GM19395 (cell line): ENCODE measurements around the gene TBC1D5.
"Not testable (repeated sequence)": the region's sequence is repeated elsewhere in the genome, so short reads cannot be mapped to it uniquely, and the experiment has no call there.

ENCODE experiments used
- ATAC-seq: cut with Tn5 transposase; IDR thresholded peaks from one replicate; pipeline ENCODE4 v1.9.1; 2021; ENCODE audit warnings: mild to moderate bottlenecking, moderate library complexity; ENCODE audit not compliant: unreplicated experiment

The TBC1D5 gene

DNA sequence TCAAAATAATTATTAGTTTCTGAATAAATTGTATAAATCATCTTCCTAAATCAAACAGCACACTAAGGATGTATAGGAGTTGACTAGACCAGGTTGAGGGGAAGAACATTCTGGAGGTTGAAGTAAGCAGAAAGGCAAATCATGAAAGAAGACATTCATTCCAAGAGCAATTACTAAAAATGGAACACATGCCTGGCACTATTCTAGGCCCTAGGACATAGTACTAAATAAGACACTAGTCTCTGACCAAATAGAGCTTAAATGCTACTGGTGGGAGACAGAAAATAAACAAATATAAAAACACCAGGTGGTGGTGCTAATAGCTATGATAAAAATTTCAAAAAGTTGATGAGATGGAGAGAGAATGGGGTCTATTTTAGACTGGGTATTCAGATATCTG, 190.1 kb downstream of the TBC1D5 start:
- ATAC-seq = no peak

DNA sequence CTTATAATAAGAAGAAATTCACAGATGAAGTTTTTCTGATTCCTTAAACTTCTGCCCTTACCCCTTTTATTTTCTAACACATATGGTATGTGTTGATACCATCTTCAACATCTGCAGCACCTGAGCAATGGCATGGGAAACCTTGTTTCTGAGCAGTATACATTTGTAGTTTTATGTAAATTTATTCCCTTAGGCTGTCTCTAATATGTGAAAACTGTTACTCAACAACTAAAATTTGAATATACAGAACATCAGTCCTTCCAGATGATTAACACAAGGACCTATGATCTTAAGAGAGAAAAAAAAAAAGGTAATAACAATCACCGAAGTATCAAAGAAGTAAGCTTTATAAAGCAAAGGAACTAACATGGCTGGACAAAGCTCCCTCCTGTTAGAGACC, 190.5 kb downstream of the TBC1D5 start:
- ATAC-seq = no peak

DNA sequence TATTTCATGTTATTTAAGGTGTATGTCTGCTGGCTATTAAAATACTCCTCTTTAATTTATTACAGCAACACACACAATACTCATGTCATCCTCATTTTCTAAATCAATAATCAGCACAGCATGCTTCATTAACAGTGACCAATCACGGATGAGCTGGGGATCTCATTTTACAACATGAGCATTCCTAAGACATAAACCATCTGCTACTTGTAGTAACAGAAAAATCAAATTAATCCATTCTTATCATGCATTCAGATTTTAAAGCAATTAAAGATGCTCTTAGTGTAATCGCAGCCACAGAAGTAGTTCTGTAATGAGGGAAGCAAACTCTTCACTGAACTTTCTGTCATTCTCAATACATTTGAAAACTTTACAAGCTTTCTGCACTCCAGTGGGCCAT, 191.1 kb downstream of the TBC1D5 start:
- no peak for ATAC-seq

DNA sequence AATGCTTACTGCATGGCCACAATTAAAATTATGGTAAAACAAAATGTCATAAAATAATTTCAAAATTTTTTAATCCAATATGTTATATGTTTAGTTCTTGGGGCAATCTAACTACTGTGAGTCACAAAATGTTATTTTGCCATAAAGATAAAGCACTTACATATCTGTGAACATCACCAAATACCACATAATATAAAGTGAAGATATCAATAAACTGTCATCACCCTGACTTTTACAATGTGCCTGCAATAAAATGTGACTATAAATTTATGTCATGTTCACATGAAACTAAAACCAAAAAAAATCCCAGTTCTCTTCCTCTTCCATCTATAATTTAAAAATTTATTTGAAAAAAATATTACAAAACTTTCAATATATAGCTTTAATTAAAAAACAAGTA, 191.8 kb downstream of the TBC1D5 start:
- ATAC-seq = no peak

DNA sequence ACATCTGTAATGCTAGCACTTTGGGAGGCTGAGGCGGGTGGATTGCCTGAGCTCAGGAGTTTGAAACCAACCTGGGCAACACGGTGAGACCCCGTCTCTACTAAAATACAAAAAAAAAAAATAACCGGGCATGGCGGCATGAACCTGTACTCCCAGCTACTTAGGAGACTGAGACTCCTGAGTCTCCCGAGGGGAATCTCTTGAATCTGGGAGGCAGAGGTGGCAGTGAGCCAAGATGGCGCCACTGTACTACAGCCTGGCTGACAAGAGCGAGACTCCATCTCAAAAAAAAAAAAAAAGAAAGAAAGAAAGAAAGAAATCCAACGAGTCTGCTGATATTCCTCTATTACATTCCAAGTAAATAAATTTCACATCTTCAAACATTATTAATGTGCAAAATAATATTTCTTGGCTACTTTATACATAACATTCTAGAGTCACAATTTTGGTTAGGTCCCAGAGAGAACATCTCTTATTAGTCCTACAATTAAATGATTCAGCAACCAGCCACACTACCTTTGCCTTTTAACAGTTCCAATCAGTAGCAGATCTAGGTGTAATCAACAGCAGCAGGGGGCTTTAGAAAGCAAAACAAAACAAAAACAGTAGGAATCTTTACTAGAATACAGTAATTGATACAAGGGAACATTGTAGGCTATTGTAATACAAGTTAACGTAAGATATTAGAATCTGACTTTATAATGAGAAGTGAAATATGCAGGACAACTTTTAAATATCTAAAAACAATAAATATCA, 195.8 kb downstream of the TBC1D5 start:
- no peak for ATAC-seq

DNA sequence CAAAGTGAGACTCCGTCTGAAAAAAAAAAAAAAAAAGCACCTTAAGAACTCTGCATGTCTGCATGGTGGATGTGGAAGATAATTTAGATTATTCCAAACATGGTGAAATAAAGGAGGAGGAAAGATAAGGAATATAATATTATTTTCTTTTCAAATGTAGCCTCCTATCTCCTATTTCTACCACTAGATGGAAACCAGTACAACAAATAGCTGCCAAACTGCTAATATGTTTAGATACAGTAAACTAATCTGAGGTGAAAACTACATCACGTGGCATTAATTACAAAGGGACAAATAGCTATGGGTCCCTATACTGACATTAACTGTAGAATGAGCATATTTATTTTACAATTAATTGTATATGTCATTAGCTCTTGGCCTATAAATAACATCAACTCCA, 197.8 kb downstream of the TBC1D5 start:
- ATAC-seq = no peak

DNA sequence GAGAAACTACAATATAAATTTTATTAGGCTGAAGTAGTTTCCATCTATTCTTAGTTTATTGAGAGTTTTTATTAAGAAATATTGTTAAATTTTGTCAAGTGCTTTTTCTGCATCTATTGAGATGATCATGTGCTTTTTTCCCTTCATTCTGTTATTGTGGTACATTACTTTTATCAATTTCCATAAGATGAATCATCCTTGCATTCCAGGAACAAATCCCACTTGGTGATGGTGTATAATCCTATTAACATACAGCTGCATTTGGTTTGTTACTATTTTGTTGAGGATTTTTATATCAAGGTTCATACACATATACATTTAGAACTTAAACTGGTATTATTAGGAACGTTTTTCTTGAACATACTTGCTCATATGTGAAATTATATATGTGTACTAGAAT, 199.8 kb downstream of the TBC1D5 start:
- no peak for ATAC-seq

DNA sequence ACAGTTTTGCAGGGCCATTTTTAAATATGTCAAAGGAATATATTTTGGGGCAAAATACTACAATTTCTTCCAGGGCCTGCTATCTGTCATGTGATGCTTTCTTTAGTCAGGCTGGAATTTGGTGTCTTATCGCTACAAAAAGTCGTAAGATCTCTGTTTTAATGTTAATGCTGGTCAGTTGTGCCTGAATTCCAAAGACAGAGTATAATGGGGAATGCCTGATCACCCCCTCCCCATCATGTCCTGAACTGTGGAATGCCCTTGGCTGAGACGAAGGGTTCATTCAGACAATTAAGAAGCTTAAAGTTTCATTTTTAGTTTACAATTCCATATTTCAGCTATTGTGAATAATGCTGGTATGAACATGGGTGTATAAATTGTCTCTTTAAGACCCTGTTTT, 203.0 kb downstream of the TBC1D5 start:
- ATAC-seq = no peak

DNA sequence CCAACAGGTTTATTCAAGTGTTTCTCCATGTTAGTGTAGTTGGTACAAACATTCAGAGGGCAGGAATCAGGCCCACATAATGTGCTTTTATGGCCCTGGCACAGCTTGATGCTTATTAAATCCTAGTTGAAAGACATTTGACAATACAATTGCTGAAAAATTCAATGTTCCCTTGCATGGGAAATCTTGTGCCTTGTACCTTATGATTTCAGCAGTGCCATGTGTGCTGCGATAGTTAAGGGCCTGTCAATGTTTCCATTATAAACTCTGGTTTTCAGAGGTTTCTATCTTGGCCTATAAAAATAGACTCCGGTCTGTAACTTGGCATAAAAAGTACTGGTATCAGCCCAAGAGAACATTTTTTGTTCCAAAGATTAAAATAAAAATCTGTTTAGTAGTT, 207.2 kb downstream of the TBC1D5 start:
- no peak for ATAC-seq

DNA sequence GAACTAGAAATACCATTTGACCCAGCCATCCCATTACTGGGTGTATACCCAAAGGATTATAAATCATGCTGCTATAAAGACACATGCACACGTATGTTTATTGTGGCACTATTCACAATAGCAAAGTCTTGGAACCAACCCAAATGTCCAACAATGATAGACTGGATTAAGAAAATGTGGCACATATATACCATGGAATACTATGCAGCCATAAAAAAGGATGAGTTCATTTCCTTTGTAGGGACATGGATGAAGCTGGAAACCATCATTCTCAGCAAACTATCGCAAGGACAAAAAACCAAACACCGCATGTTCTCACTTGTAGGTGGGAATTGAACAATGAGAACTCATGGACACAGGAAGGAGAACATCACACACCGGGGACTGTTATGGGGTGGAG, 210.0 kb downstream of the TBC1D5 start:
- not testable (repeated sequence) for ATAC-seq

DNA sequence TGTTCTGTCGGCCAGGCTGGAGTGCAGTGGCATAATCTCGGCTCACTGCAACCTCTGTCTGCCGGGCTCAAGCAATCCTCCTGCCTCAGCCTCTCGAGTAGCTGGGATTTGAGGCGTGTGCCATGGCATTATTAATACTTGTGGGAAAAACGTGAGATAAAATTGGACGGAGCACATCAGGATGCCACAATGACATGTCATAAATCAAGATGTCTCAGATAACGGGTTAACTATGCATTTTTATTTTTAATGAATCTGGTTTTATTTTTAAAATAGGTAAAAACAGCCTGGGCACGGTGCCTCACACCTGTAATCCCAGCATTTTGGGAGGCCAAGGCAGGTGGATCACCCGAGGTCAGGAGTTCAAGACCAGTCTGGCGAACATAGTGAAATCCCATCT, 212.8 kb downstream of the TBC1D5 start:
- ATAC-seq = no peak

DNA sequence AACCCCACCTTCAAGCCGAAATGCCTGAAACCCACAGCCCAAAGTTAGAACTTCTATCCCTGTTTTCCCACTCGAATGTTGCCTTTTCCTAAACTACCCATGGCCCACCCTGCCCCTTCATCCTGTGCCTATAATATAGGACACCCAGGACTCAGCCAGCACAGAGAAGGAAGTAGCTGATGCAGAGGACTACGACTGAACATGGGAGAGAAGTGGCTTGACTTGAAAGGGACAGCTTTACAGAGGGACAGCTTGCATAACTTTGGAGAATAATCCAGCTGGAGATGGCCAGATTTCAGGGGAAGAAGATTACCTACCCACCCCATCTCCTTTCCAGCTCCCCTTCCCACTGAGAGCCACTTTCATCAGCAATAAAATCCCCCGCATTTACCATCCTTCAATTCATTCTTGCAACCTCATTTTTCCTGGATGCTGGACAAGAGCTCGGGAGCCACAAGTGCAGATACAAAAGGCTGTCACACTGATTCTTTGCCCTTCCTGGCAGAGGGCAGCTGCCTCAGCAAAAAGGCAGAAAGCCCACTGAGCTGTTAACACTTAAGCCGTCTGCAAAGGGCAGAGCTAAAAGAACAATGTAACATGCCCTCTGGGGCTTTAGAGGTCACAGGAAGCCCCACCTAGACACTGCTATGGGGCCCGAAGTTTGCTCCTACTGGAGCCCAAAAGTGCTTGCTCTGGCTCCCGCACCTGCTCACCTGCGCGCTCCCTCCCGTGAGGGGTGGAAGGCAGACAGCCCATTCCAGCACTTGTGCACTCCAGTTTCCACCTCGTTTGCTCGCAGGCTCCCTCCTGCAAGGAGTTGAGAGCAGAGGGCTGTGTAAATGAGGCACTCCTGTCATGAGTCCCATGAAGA, 224.0 kb downstream of the TBC1D5 start:
- ATAC-seq = no peak

DNA sequence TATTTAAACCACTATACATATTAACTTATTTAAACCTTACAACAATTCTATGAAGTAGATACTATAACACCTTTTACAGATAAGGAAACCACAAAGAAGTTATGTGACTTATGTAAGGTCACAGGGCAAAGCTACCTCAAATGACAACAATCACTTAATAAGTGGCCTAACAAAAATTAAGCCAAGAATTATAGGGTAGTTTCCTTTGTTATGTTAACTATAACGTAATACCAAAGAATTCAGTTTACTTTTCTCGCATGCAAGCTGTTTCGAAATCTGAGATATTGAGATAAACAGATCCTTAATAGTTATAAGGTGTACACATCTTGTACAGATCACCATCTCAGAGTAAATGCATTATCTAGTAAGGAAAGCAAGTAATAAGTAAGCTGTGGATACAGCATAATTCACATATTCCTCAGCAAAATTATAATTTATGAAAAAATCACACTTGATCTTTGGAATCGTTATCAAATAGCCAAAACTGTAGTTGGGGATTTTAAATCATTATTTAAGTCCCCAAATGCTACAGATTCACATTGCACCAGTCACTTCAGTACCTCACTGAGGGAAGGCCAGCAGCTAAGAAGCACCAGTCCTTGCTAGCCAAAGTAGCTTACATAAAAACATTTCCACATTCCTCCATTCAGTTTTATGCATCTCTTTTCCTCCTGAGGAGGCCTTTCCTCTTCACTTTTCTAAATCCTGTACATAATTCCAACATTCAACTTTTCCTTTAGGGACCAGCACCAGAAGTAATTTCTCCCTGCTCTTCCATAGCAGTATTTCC, 226.8 kb downstream of the TBC1D5 start:
- ATAC-seq = no peak

DNA sequence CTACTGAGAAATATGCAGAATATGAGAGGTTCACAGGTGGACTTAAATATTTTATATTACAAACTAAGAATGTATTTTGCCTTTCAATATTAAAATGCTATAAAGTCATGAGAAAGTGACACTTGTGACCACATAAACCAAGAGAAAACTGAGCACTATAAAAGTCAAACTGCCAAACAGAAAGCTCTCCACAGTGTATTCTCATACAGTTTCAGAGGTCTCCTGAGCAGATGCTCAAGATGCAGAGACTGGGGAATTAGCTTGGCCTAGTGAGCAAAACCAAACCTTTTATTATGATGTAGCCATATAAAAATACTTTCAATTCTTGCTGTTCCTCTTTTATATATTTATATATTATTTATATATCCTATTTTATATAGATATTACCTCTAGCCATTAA, 227.8 kb downstream of the TBC1D5 start:
- ATAC-seq = no peak

DNA sequence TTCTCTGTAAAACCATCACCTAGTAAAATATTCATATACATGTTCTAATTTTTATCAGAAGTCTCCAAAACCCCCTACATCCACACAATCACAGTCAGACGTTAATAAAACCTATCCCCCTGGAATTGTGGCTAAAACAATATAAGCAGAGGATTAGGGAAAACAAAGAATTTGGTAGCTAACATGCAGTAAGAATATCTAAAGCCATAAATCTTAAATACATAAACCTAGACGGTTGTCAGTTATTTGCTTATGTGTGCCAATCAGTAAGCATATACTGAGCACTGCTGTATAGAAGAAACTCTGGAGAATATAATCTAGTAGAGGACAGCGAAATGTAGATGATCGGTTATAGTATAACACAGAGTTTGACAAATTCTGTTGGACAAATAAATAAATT, 232.2 kb downstream of the TBC1D5 start:
- ATAC-seq = no peak

DNA sequence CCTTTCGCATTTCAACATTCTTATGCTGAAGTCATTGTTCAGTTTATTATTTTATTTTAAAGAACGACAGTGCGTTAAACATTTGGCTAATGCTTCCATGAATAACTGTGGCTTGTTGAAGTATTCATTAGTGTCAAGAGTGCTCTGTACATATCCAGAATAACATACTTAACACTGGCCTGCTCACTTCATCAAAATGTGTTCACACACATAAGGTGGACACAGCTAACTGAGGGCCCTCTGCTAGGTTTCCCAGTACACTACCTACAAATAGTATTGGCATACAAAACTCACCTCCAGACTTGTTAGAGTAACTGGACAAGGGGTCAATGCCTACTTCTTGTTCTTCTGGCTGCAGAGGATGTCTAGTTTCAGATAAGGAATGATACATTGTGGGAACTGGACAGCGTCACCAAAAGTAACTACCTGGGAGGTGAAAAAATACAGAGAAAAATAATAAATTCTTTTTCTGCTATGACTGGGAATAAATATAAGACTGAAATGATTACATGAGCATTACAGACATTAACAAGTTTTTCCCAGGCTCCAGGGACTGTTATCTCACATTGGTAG, 234.2 kb downstream of the TBC1D5 start:
- ATAC-seq = no peak

DNA sequence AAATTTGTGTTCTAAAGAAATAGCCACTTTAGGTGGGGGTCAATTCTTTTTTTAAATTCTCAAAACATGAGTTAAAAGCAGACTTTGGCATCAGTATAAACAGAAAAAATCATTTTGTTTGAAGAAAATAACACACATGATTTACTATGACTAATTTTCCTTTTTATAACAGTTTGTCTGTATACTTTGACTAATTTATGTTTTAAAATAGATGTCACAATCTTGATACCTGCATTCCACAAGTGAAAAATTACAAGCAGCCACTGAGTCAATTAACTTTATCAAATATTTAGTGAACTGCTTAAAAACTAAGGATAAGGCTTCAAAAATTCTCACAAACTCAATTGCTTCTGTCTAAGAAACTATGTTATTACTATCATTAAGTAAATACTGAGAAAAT, 235.0 kb downstream of the TBC1D5 start:
- no peak for ATAC-seq

DNA sequence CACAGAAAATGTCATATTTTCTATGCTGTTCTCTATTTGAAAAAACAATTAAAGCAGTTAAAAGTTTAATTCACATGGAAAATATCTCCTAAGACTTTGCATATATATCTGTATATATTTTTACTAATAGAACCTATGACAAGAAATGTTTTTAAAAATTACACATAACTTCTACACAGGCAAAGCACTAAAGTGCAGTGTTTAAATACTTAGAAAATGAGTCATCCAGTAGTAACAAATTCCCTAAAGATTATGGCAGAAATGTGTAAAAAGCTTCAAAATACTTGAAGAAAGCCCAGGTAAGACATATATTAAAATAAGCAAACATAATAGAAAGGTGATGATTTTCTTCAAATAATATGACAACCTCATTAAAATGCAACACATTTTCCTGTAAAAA, 236.6 kb downstream of the TBC1D5 start:
- ATAC-seq = no peak

DNA sequence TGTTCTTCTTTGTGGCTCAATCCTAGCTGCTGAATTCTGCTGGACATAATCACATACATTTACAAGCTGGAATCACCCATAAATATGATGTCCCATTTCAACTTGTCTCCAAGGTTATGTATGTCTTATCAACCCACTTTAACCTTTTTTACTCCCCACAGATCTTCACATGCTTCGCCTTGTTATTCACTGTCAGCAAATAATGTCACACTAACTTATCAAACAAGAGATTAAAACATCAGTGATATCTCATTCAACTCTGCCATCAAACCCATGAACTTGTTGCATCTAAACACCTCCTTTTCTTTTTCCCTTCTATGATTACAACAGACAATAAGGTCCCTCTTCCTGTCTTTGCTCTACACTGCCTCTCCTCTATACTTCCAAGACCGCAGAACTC, 240.7 kb downstream of the TBC1D5 start:
- no peak for ATAC-seq

DNA sequence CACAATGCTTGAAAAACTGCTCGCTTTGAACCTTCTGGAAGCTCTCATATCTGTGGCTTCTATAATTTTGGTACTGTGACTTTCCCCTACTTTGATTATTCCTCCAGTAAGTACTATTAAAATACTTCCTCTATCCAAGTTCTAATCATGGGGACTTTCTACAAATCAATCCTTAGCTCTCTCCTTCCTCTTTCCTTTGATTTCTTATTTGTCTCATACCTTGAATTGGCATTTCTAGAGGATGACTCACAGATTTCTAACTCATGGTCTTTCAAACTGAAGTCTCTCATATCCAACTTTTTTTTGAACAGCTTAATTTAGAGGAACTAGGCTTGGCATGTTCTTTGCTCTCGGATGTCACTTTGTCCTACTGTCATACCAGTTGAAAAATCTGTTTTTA, 241.8 kb downstream of the TBC1D5 start:
- no peak for ATAC-seq

DNA sequence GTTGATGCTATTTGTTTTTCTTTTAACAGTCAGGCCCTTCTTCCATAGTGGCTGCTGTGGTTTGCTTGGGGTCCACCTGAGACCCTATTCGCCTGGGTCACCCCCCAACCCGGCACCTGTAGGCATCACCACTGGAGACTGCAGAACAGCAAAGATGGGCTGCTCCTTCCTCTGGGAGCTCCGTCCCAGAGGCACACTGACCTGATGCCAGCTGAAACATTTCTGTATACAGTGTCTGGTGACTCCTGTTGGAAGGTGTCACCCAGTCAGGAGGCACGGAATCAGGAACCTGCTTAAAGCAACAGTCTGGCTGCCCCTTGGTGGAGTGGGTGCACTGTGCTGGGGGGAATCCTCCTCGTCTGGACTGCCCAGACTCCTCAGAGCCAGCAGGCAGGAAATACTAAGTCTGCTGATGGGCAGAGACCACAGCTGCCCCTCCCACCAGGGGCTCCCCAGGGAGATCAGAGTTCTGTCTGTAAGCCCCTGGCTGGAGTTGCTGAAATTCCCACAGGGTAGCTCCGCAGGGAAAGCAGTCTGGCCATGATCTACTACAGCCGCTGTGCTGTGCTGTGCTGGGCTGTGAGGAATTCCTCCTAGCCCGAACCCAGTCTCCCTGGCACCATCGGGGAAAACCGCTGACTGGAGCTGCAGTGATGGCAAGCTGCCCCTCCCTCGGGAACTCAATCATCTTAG, 248.2 kb downstream of the TBC1D5 start:
- ATAC-seq = no peak
